T1000 (cell line): ENCODE measurements around the gene GMDS.
"Not testable (repeated sequence)": the region's sequence is repeated elsewhere in the genome, so short reads cannot be mapped to it uniquely, and the experiment has no call there.

Experiments used
- DNase-seq: peaks from one replicate; lab custom pipeline; 2025; ENCODE audit warnings: mixed read lengths; lab: John Stamatoyannopoulos, UW

The GMDS gene

GRCh38 chr6:1708820-1709219 is 536.6 kb downstream of the GMDS start:
- DNase-seq: no peak

GRCh38 chr6:1708122-1708521 is 537.3 kb downstream of the GMDS start:
- no peak for DNase-seq

- no peak for DNase-seq
Measured at GRCh38 chr6:1705630-1706029, 539.8 kb downstream of the GMDS start.

- DNase-seq: no peak
Measured at GRCh38 chr6:1705183-1705582, 540.2 kb downstream of the GMDS start.

- no peak for DNase-seq
Measured at GRCh38 chr6:1704711-1705110, 540.7 kb downstream of the GMDS start.

GRCh38 chr6:1703923-1704322 is 541.5 kb downstream of the GMDS start:
- no peak for DNase-seq

- no peak for DNase-seq
Measured at GRCh38 chr6:1703091-1703855, 542.1 kb downstream of the GMDS start.

GRCh38 chr6:1702580-1703051 is 542.8 kb downstream of the GMDS start:
- DNase-seq: no peak

- peak; percentile 71 for DNase-seq
Measured at GRCh38 chr6:1701668-1702353, 543.6 kb downstream of the GMDS start.

- DNase-seq: no peak
Measured at GRCh38 chr6:1700278-1700967, 545.0 kb downstream of the GMDS start.

- no peak for DNase-seq
Measured at GRCh38 chr6:1698527-1698926, 546.9 kb downstream of the GMDS start.

GRCh38 chr6:1697688-1698351 is 547.6 kb downstream of the GMDS start:
- no peak for DNase-seq

- DNase-seq: no peak
Measured at GRCh38 chr6:1696463-1696850, 548.9 kb downstream of the GMDS start.

- no peak for DNase-seq
Measured at GRCh38 chr6:1695546-1696462, 549.6 kb downstream of the GMDS start.

- DNase-seq: not testable (repeated sequence)
Measured at GRCh38 chr6:1691828-1692227, 553.6 kb downstream of the GMDS start.

- not testable (repeated sequence) for DNase-seq
Measured at GRCh38 chr6:1690656-1691055, 554.7 kb downstream of the GMDS start.

GRCh38 chr6:1689141-1689540 is 556.3 kb downstream of the GMDS start:
- DNase-seq: no peak

GRCh38 chr6:1688396-1688795 is 557.0 kb downstream of the GMDS start:
- DNase-seq: no peak

GRCh38 chr6:1687402-1687801 is 558.0 kb downstream of the GMDS start:
- no peak for DNase-seq

- peak; percentile 53 for DNase-seq
Measured at GRCh38 chr6:1686117-1687098, 559.0 kb downstream of the GMDS start.
